Measurements from ENCODE around the gene KSR1.

Gene KSR1

DNA sequence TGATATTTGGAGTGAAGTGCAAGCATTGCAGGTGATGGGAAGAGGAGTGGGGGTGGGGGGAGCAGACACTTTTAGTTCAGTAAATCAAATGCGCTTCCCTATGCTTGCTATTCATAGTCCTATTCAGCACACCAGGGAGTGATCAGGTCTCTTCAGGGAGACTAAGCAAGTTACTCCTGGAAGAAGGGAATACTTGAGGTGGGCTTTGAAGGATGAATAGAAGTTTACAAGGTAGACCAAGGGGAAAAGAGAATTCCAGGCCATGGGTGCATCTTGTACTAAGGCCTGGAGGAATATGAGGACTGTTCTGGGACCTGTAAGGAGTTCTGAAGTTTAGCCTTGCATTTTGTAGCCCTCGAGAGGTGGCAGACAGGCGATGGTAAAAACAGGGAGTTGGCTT, 134.6 kb downstream of the KSR1 start:
- DNase-seq (ENCODE audit: low read depth), result no peak

GRCh38 chr17:27591986-27592385, 135.7 kb downstream of the KSR1 start:
- no peak for DNase-seq (ENCODE audit: low read depth)

DNA sequence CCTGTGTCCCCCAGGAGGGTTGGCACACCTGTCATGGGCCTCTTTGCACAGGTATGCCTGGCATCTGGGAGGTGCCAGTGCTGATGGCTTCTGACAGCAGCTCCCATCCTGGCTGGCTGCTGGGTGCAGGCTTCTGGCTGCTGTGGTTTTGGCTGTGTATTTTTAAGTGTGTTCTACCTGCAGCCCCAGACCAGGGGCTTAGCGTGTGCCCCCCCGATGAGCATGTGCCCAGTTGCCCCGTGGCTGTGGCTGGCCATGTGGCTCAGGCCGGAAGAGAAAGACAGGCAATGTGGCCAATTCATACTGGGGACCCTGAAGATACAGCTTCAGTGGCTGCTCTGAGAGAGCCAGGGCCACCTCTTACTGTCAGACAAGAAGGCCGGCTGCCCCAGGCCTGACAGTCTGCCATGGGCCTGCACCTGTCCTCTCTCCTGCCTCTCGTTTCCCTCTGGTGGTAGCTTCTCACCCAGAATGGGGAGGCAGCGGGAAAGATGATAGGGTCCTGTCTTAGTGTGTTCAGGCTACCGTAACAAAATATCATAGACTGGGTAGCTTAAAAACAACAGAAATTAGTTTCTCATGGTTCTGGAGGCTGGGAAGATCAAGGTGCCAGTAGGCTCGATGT, 137.1 kb downstream of the KSR1 start:
- no peak for DNase-seq (ENCODE audit: low read depth)

DNA sequence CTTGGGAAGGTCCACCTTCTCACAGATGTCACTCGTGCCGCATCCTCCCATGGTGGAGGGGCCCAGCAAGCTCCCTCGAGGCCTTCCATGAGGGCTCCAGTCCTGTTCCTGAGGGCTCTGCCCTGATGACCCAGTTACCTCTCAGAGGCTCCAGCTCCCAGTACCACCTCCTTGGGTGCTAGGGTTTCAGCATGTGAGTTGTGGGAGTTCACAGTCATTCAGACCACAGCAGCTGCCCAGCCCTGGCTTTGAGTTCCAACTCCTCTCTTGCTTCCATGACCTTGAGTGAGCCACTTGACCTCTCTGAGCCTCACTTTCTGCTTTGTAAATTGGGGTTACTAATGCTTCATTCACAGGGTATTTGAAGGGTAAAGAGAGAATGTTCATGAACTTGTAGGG, 137.6 kb downstream of the KSR1 start:
- DNase-seq (ENCODE audit: low read depth), result no peak

- DNase-seq (ENCODE audit: low read depth), result no peak
Observed at GRCh38 chr17:27595208-27595607, 139.0 kb downstream of the KSR1 start.

DNA sequence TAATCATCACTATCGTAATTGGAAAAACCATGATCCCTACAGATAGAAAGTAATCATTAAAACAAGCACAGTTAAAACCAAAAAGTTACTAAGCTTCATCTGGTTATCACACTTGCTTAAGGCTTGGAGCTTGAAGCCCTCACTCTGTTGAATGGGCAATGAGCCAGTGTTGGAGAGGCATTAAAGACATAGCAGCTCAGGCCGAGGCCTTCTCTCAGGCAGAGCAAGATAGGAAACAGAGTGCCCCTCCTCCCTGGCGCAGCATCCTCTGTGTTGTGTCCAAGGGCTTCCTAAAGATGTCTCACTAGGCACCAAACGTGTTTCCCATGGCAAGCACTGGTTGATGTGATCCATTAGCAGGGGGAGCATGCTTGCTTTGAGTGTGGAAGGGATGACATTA, 139.8 kb downstream of the KSR1 start:
- DNase-seq (ENCODE audit: low read depth), result no peak

- no peak for DNase-seq (ENCODE audit: low read depth)
Observed at GRCh38 chr17:27596566-27597187, 140.4 kb downstream of the KSR1 start.

DNA sequence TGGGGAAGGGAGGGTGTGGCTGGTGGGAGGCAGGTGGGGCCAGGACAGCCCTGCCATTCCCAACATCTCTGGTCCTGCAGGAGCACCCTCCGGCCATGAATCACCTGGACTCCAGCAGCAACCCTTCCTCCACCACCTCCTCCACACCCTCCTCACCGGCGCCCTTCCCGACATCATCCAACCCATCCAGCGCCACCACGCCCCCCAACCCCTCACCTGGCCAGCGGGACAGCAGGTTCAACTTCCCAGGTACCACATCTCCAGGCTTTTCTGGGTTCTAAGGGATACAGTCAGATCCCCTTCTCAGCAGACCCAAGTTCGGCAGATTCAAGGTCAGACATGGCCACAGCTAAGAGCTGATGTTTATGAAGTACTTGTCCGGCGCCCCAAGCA, 140.9 kb downstream of the KSR1 start:
- DNase-seq (ENCODE audit: low read depth), result no peak

GRCh38 chr17:27597783-27598320, 141.6 kb downstream of the KSR1 start:
- no peak for DNase-seq (ENCODE audit: low read depth)

DNA sequence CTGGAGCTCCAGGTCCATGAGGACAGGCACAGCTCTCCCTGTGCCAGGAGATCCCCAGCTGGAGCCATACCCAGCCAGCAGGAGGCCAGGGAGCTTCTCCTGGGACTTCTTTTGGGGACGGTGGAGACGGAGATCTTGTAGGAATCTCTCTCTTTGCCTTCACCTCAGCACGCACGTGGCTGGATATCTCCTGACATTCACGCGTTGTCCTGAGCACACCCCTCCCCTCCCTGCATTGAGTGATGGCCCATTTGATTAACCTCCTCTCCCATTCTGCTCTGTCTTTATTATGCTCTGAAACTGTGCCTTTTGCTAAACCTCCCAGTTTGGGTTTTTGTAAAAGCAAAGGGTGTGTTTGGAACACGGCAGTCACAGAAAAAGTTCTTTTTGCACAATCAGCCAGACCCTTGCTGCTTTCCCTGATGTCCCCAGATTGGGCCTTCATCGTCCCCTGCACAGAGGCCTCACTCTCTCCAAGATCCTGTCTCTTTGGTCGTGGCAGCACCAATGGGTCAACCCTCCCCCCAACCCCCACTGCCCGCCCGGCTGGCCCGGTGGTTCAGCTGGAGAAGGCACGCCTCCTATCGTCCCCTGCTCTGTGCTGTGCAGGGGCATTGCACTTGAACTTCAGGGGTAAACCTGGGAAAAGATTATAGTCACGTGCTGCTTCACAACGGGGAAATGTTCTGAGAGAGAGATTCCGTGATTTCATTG, 142.2 kb downstream of the KSR1 start:
- DNase-seq (ENCODE audit: low read depth), result no peak

GRCh38 chr17:27600471-27600870, 144.2 kb downstream of the KSR1 start:
- DNase-seq (ENCODE audit: low read depth), result no peak

DNA sequence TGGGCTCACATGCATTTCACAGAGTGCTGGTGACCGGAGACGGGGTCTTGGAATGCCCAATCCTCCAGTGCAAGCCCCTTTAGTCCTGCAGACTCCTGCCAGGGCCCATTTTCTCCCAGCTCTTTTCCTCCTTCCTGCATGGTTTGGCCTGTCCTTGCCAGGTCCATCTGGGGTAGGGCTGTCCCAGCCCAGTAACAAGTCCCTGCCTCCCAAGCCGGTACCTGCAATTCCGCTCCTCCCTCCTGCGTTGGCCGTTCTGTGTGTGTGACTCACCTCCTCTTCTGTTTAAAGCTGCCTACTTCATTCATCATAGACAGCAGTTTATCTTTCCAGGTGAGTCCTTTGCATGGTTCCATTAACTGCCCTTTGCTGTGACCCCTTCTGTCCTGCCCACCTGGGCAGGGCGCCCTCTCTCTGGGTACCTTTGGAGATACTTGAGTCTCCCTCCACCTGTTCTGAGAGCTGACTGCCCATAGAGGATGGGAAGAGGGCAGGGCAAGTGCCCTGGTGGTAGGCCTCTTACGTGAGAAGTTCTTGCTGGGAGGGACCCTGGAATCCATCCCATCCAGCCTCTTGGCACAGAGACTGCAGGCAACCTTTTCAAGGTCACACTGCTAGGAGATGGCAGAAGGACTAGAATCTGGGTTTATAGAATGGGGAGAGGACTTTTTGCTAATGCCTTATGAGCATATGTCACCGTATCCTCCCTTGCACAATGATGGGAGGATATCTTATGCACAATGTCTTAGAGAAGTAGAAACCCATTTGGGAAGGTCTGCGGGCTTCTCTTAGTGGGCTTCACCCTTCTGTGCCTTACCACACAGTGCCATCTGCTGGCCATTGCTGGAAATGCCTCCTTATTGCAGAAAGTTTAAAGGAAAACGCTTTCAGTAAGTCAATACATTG, 145.1 kb downstream of the KSR1 start:
- no peak for DNase-seq (ENCODE audit: low read depth)

GRCh38 chr17:27601975-27602302, 145.7 kb downstream of the KSR1 start:
- DNase-seq (ENCODE audit: low read depth), result no peak

DNA sequence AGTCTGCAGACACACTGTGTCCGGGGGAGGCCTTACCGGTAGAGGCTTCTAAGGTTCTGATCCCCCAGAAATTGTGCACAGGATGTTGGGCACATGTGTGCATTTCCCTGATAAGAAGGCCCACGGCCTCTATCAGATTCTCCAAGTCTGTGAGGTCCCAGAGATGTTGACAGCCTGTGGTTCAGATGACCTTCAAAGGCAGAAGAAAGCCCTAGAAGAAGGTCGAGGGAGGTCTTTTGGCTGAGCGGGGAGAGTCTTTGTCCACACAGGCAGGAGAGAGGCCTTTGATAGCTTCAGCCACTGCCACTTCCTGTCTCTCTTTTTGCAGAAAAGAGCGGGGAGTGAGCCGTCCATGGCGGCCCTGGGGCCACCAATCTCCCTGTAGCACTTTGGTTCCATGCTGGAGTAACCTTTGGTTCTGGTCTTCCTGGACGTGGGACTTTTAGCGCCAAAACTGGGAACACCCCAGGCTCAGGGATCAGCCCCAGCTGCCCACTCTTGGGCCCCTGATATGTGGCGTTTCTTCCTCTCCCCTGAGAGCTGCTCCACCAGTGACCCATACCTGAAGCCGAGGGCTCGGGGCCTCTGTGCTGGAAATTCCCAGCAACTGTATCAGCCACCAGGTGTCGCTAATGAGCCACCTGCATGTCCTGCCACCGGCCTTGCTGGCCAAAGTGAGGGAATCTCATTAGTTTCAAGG, 146.6 kb downstream of the KSR1 start:
- peak; percentile 13 for DNase-seq (ENCODE audit: low read depth)

GRCh38 chr17:27603421-27603770, 147.1 kb downstream of the KSR1 start:
- no peak for DNase-seq (ENCODE audit: low read depth)

- no peak for DNase-seq (ENCODE audit: low read depth)
Observed at GRCh38 chr17:27603880-27604794, 147.9 kb downstream of the KSR1 start.

- no peak for DNase-seq (ENCODE audit: low read depth)
Observed at GRCh38 chr17:27605409-27605808, 149.2 kb downstream of the KSR1 start.

GRCh38 chr17:27607521-27608091, 151.4 kb downstream of the KSR1 start:
- no peak for DNase-seq (ENCODE audit: low read depth)

- DNase-seq (ENCODE audit: low read depth), result no peak
Observed at GRCh38 chr17:27608328-27609230, 152.3 kb downstream of the KSR1 start.

All from non-pigmented ciliary epithelial cell (primary cell).